ENCODE results near the gene BTN1A1.
"Not testable (repeated sequence)": the region's sequence is repeated elsewhere in the genome, so short reads cannot be mapped to it uniquely, and the experiment has no call there.

BTN1A1 gene

DNA sequence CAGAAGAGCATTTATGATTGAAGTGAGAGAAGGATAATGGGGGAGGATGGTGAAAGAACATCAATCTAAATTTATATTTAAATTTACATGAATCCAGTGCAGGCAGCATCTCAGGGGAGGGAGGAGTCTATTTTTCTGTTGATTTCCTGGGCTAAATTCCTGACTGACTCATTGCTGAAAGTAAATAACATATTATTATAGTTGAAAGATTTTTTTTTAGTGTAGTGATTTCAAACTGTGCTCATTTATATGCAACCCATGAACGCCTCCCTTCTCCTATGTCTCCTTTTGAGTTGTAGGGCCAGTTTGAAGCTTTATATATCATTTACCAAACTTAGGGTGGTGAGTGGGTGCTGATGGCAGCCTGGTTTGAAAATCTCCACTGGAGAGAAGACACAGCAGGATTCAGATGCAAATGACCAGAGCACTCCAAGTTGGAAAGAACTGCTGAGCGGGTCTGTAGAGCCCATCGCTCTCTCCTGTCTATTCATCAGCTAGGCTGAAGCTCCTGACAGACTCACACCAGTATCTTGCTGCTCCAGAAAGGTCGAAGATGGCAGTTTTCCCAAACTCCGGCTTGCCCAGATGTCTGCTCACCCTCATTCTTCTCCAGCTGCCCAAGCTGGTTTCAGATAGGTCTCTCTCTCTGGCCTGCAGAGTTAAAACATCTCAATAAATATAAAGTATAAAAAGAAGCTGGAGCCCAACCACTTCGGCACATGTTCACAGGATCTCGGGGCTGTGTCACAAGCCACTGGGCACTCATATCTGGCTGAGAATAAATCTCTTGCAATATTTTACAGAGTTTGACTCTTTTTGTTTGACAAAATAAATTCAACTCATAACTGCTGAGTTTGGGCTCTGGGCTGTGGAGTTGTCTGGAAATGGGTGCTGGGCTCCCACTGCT lies 24.0 kb upstream of the BTN1A1 start:
- no peak for DNase-seq

DNA sequence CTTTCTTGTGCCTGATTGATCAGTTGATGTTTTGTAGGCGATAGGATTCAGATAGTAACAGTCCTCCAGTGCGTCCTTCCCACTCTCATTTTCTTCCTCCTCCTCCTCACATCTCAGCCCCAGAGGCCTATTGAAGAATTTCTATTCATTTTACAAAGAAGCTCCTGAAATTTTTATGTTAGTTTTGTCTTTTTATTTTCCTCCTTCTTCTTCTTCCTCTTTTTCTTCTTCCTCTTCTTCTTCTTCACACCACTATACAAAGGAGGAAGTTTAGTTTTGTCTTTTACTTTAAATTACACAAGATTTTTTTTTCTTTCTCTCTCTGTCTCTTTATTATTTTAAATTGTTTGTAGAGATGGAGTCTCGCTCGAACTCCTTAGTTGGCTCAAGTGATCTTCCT lies 23.2 kb upstream of the BTN1A1 start:
- DNase-seq: peak; percentile 56

DNA sequence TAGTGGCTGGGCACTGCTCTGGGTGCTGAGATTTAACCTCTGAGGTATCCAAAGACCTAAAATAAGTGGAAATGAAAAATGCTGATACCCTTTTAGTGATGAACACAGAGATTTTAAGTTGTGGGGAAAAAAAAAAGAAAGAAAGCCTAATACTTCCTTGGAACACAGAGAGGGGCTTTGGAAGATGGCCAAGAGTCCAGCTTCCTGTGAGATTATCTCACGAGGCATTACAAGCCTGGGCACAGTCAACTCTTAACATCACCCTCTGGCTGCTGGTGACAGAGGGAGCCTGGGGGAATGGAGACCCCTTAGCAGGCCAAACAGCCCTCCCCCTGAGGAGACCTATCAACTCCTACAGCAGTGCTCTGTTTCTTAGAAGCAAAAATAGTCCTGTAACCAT lies 22.7 kb upstream of the BTN1A1 start:
- DNase-seq: peak; percentile 56

DNA sequence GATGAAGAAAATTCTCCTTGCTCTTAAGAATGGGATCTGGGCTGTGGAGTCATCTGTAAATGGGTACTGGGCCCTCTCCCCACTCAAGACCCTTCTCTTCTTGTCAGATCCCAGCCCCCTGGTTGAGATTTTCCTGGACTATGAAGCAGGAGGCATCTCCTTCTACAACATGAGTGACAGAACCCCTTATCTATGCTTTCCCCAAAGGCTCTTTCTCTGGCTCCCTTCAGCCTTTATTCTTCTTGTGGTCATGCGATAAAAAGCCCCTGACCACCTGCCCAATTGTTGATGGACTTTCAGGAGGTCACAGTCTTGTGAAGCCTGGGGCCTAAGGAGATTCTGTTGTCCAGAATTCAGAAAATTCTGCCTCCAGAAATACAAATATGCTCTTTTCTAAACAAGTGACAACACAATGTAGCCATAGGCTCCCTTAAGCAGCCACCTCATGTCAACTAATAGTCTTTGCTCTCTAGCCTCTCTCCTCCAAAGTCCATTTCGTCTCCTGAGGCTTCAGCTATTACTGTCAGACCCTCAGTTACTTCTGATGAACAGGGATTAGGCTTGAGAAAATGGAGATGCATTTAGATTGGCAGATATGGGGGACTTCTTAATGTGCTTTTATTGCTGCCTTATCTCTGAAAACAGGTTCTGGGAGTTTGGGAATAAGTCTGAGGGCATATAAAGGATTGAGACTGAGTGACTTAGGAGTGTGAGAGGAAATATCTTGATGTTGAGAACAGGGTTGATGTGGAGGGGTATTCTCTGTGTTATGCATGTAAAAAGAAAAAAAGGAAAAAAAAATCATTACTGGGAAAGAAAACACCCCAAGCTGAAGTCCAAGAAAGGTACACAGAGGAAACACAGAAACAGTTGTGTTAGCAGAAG lies 21.8 kb upstream of the BTN1A1 start:
- peak; percentile 55 for DNase-seq

DNA sequence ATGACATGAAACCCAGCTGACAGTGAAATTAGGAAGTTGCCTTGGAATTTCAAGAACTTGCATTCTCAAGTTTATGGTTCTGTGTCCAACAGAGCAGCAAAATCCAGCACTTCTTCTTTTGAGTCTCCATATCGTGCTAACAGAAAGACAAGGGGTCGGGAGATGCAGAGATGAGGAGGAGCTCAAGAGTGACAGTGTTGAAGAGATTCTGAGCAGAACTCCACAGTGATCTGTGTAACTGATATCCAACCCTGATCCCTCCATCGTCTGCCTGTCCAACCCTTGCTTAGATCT lies 21.2 kb upstream of the BTN1A1 start:
- DNase-seq: peak; percentile 67

DNA sequence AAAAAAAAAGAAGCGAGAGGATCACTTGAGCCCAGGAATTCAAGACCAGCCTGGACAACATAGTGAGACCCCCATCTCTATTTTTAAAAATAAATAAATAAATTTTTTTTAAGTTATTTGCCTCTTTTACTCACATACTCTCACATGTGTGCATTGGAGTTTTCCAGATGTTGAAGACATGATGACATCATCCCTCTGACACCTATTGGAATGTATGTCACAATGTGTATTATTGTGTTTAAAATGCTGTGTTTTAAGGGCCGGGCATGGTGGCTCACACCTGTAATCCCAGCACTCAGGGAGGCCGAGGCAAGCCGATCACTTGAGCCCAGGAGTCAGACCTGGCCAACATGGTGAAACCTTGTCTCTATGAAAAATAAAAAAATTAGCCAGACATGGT lies 17.8 kb upstream of the BTN1A1 start:
- no peak for DNase-seq

DNA sequence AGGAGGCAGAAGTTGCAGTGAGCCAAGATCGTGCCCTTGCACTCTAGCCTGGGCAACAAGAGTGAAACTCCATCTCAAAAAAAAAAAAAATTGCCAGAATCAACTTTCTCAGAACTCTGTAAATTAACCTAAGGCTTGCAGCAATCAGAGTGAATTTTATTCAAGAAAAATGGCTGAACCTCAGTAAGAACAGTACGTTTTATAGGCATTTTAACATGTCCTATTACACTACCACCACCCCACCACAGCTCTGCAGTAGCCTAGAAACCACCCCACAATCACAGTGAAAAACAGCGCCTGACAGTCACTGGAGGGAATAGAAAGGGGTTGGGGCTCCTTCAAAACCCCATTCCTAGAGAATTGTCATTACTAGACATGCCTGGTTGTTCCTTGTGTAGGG lies 16.4 kb upstream of the BTN1A1 start:
- DNase-seq: no peak

DNA sequence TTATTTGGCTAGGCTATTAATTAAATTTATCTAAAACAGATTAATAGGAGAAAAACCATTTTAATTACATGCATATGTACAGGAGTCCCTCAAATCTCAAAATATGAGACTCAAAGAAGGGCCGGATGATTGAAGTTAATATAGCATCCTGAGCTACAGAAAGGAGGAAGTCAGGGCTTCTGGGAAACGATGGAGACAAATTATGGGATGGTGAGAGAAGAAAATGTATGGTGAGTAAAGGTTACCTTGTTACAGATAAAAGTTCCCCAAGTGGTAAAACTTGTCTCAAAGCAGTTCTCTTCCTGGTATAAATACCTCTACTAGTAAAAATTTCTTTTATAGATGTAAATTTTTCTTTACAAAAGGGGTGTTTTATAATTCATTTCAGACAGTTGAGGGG lies 15.9 kb upstream of the BTN1A1 start:
- DNase-seq: no peak

DNA sequence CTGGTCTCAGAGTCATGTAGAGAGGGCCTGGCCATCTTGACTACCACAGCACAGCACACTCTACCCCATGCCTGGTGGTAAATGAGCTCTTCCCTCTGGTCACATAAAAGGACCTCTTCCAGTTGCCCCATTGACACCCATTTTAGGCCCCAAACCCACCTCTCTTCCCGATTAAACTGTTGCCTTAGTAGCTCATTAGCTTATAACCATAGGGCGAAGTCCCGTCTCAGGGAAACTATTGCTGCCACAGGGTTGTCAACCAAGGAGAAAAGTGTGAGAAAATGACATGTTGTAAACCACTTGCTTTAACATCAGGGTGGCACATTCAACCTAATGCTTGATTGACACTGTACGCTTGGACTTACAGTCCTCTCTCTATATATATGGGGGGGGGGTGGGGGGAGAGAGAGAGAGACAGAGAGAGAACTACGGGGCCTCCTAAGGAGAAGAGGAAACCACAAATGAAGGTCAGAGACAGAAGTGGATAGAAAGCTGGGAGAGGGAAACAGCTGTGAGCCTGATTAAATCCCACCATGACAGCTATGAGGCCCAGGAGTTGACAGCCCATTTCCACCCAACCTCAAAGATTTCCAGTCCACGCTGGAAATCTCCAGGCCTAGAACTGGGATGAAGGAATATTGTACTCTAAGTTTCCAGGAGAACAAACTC lies 14.9 kb upstream of the BTN1A1 start:
- DNase-seq: no peak

DNA sequence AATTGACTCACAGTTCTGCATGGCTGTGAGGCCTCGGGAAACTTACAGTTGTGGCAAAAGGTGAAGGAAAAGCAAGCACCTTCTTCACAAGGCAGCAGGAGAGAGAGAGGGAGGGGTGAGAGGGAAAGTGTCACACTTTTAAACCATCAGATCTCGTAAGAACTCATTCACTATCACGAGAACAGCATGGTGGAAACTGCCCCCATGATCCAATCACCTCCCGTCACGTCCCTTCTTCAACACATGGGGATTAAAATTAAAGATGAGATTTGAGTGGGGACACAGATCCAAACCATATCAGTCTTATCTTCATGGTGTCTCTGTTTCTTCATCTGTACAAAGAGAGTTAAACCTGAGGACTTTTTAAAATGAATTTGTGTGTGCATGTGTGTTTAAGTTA lies 13.7 kb upstream of the BTN1A1 start:
- DNase-seq: no peak

DNA sequence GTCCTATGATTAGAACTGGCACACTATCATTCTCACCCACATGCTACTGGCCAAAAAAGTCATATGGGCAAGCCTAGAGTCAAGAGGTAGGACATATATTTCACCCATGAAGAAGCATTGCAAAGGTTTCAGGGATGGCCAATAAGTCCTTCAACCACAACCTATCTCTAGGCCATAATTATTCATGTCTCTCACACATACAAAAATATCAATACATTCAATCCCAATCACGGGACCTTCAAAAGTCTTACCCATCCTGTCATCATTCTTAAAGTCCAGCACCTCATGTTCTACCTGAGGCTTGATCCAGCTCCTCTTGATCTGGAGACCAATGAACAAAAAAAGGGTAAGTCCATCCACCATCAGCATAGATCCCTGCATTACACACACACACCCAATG lies 12.6 kb upstream of the BTN1A1 start:
- DNase-seq: no peak

DNA sequence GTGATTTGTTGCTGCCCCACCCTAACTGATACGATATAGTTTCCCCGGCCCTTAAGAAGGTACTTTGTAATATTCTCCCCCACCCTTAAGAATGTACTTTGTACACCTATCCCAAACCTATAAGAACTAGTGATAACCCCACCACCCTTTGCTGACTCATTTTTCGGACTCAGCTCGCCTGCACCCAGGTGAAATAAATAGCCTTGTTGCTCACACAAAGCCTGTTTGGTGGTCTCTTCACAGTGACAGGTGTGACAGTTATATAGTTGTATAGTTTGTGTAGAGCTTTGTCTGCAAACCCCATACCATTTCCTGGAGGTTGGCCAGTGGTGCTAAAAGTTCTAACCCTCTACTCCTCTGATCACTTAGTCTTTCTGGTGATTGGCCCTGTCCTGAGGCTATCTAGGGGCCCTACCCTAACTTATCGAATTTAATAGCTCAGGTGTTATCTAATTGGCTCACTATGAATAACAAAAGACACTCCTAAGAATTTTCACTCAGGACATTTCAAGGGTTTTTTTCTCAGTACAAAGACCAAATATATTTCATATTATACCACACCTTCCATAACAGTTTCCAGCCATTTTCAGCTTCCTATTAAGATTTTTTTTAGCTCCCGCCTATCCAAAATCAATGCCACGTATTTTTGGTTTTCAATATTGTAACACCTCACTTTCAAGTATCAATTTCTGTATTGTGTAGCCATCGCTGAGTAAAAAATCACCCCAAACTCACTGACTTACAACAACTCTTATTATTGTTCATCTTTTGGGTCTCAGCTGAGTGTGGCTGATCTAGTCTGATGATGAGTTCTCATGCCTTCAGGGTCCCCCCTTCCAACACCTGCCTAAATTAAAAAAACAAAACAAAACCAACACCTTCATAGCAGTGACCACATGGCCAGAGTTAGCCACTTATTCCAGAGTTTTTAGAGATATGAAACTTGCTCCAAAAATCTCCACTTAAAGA lies 9.8 kb upstream of the BTN1A1 start:
- no peak for DNase-seq

DNA sequence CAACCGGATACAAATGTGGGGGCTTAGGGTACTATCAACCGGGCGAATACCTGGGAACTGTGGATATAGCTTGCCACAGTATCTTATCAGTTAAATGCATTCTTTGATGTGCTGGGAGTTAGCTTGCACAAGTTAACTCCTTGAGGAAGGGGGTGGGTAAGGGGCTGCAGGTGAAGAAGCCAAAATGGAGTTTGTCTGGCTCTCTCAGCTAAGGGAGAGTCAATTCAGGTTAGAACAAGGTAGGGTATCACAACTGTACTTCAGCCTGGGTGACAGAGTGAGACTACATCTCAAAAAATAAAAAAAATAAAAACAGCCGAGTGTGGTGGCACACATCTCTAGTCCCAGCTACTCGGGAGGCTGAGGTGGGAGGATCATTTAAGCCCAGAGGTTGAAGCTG lies 8.5 kb upstream of the BTN1A1 start:
- DNase-seq: no peak

DNA sequence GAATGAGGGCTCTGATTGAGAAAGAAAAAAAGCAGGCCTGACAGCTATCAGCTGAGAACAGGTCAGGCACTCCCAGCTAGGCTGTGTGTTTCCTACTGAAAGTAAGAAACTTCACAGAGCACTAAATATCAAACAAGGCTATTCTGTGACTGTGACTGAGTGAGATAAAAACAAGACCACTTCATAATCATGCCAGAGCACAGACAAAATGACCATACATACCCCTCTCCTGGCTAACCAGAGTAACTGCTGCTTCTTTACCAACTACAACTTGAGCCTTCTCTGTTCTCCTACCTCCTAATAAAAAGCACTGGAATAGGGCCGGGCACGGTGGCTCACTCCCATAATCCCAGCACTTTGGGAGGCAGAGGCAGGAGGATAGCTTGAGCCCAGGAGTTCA lies 6.8 kb upstream of the BTN1A1 start:
- DNase-seq: peak; percentile 90

DNA sequence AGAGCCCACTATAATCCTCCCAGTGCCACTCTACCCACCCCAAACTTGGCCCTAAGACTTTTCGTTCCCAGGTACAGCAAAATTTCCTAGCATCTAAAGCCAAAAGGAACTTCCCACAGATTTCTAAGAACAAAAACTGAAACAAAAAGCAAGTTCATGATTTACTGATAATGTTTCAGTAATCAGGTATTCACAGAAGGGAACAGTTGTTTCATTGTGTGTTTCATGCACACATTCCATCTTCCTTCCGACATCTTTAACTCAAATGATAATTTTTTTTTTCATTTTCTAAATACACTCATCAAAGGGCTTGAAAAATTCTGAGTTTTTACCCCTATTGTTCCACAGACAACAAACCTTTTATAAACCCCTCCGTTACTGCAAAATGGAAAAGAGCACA lies 6.0 kb upstream of the BTN1A1 start:
- DNase-seq: peak; percentile 78

DNA sequence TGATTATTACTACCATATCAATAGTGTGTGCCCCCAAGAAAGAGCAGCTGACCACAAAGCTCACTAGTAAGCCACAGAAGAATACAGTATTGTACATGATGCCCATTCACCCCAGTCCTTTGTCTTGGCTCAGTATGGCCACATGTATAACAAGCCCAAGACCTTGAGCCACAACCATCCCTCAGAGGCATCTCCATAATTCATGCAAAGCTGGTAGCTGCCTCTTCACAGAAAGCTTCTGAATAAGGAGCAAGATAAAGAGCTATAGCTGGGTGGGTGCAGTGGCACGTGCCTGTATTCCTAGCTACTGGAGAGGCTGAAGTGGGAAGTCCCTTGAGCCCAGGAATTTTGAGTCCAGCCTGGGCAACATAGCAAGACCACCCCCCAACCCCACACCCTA lies 4.8 kb upstream of the BTN1A1 start:
- no peak for DNase-seq

DNA sequence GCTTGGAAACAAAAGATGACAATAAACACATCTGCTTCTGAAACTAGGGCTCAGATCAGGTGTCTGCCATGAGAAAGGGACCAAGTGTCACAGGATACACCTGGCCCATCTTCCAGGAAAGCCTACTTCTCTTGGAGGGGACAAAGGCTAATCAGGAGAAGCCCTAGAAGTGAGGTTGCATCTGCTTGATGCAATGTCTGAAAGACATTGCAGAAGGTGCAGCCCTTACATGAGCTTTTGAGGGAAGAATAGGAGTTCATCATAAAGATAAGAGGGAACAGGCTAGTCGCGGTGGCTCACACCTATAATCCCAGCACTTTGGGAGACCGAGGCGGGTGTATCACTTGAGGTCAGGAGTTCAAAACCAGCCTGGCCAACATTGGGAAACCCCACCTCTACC lies 2.5 kb upstream of the BTN1A1 start:
- DNase-seq: peak; percentile 34

DNA sequence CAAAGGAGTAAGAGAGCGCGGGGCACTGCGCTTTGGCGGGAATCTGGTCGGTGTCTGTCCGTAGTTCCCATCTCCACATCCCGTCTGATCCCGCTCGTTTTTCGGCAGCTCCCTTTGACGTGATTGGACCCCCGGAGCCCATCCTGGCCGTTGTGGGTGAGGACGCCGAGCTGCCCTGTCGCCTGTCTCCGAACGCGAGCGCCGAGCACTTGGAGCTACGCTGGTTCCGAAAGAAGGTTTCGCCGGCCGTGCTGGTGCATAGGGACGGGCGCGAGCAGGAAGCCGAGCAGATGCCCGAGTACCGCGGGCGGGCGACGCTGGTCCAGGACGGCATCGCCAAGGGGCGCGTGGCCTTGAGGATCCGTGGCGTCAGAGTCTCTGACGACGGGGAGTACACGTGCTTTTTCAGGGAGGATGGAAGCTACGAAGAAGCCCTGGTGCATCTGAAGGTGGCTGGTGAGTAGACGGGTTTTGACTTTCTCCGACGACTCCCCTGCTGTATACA lies 1.4 kb downstream of the BTN1A1 start:
- DNase-seq: no peak

DNA sequence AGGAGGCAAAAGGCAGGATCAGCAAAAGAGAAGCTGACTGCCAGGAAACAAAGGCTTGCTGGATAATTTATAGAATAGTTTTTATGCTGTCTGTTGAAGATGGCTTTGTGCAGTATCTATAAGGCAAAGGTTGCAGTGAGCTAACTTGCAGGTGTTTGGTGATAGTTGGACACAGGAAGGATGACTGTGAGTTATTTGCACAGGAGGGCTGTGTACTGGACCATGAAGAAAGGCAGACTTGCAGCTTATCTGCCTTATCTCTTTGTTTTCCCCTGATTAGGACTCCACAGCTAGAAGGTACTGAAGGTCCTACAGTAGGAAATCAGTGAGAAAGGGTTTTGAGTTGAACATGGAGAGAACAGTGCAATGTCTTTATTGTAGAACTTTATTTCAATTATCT lies 2.1 kb downstream of the BTN1A1 start:
- DNase-seq: no peak

DNA sequence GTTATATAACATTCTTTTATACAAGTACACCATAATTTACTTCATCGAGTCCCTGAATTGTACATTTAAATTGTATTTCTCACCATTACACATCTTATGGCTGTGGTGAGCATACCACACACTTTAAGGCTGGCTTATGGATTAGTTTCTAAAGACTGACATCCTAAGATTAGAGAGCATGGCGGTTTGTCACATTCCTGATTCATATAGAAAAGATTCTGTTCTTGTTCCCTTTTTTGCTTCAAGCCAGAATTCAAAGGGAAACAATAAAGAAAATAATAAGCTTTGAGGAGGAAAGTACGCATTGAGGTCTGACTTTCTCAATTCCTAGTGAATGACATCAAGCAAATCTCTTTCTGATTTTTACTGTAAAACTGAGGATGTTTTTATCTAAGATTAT lies 2.5 kb downstream of the BTN1A1 start:
- peak; percentile 73 for DNase-seq

DNA sequence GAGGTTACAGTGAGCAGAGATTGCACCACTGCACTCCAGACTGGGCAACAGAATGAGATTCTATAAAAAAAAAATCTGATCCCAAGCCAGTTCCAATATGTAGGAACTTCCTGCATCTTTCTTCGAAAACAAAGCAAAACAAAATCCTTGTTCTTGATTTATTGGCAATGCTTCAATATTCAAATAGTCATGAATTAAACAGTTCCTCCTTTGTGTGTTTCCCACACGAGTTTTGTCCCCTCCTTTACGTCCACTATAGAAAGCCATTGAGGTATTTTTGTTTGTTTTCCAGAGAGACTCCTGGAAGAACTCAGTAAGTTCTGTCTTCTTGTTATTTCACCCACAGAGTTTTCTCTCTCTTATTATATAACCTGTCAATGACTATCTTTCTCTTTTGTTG lies 7.6 kb downstream of the BTN1A1 start:
- no peak for DNase-seq

DNA sequence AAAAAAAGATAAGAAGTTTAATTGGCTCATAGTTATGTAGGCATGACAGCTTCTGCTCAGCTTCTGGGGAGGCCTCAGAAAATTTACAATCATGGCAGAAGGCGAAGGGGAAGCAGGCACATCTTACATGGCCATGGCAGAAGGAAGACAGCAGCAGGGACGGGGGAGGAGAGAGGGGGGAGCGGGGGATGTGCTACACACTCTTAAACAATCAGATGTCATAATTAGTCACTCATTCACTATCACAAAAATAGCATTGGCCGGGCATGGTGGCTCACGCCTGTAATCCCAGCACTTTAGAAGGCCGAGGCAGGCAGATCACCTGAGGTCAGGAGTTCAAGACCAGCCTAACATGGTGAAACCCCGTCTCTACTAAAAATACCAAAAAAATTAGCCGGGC lies 10.9 kb downstream of the BTN1A1 start:
- DNase-seq: not testable (repeated sequence)
